Nephron (organoid): ENCODE measurements around the gene CPE.

ENCODE experiments used
- H3K27ac Mint-ChIP-seq, 3 experiments: 2 replicates each; pipeline ENCODE4 v1.8.0; 2020; ENCODE audit warnings: mixed read lengths in 3 of 3, mild to moderate bottlenecking in 2 of 3, moderate library complexity in 1 of 3
- H3K27me3 Mint-ChIP-seq: 2 replicates; pipeline ENCODE4 v1.8.0; 2021; ENCODE audit warnings: low read depth, mild to moderate bottlenecking, moderate library complexity, mixed read lengths
- H3K36me3 Mint-ChIP-seq: 2 replicates; pipeline ENCODE4 v1.8.0; 2020; ENCODE audit warnings: low read depth, mixed read lengths
- H3K4me1 Mint-ChIP-seq: 2 replicates; pipeline ENCODE4 v1.8.0; 2020; ENCODE audit warnings: mixed read lengths
- H3K4me3 Mint-ChIP-seq, 3 experiments: 2 replicates each; pipeline ENCODE4 v1.8.0; 2020; ENCODE audit warnings: mild to moderate bottlenecking in 3 of 3, mixed read lengths in 3 of 3, moderate library complexity in 2 of 3
- H3K9me3 Mint-ChIP-seq: 2 replicates; pipeline ENCODE4 v1.8.0; 2020; ENCODE audit warnings: mixed read lengths
- TF ChIP-seq, protein P1 (sequence below), 3 experiments: fragments of 200-600 bp; sonication (generic); IDR thresholded peaks; one replicate each; pipeline ENCODE4 v1.5.0; 2021; ENCODE audit warnings: antibody characterized with exemption in 3 of 3; ENCODE audit not compliant: unreplicated experiment in 3 of 3

CPE gene

DNA sequence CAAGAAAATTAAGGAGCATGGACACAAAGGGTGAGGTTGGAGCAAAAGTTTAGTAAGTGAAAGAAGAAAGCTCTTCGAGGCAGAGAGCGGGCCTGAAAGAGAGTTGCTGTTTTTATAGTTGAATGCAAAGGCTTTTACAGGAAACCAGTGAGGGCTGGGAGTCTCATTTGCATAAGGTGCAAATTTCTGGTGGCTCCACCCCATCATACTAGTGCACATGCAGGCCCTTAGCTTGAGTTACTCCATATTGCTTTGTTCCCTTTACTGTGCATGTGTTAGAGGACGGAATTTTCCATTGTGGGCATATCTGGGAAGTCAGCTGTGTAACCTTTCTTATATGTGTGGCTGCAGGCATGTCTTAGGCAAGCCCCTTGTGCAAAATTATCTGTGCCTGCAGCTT lies 48.0 kb downstream of the CPE start:
- Mint-ChIP-seq H3K27ac (no peak overlapping the region), H3K4me1 (no peaks in the 10 kb centered on the region), H3K27me3 (no peaks in the 10 kb centered on the region), H3K4me3 (no peak overlapping the region), H3K36me3 (peaks cover 18% of the 10 kb centered on the region), H3K9me3 (peaks cover 12% of the 10 kb centered on the region)
- TF ChIP-seq, protein P1, sequence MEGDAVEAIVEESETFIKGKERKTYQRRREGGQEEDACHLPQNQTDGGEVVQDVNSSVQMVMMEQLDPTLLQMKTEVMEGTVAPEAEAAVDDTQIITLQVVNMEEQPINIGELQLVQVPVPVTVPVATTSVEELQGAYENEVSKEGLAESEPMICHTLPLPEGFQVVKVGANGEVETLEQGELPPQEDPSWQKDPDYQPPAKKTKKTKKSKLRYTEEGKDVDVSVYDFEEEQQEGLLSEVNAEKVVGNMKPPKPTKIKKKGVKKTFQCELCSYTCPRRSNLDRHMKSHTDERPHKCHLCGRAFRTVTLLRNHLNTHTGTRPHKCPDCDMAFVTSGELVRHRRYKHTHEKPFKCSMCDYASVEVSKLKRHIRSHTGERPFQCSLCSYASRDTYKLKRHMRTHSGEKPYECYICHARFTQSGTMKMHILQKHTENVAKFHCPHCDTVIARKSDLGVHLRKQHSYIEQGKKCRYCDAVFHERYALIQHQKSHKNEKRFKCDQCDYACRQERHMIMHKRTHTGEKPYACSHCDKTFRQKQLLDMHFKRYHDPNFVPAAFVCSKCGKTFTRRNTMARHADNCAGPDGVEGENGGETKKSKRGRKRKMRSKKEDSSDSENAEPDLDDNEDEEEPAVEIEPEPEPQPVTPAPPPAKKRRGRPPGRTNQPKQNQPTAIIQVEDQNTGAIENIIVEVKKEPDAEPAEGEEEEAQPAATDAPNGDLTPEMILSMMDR (IDR thresholded peaks at IDR 0.05; ENCODE audit: unreplicated experiment in 3 of 3), result no peak

DNA sequence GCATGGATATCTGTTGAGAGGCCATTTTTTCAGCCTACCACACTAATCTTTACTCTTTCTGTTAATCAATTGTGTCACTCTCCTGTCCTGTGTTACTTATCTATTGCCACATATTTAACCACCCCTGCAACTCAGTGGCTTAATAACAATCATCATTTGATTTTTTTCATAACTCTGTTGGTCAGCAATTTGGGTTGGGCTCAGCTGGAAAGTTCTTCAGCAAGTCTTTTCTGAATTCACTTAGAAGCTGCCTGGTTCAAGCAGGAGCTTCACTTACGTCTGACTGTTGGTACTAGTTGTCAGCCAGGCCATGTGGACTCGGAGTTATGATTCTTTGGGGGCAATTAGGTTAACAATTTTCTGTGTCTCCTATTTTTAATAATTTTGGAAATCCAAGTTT lies 50.1 kb downstream of the CPE start:
- Mint-ChIP-seq H3K27me3 (no peaks in the 10 kb centered on the region), H3K9me3 (peaks cover 12% of the 10 kb centered on the region), H3K4me3 (no peak overlapping the region), H3K36me3 (peaks cover 18% of the 10 kb centered on the region), H3K4me1 (no peaks in the 10 kb centered on the region), H3K27ac (no peak overlapping the region)
- TF ChIP-seq, protein P1 (IDR thresholded peaks at IDR 0.05; ENCODE audit: unreplicated experiment in 3 of 3), result no peak

DNA sequence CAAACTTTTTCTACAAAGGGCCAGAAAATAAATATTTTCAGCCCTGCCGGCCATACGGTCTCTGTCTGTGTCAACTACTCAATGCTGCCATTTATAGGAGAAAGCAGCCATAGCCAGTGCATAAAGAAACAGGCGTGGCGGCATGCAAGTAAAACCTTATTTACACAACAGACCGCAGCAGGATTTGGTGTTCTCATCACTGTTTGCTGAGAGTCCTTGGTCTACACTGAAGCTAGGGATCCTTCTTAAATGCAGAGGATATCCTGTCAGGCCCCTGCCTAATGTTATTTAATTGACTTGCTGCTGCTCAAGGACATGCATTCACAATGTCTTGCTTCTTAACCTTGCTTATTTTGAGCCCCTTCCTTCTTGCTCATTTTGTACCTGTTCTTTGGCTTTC lies 54.7 kb downstream of the CPE start:
- H3K36me3 Mint-ChIP-seq, result peaks cover 6% of the 10 kb centered on the region
- H3K4me1 Mint-ChIP-seq, result no peaks in the 10 kb centered on the region
- H3K27ac Mint-ChIP-seq, result no peak overlapping the region
- no peak overlapping the region for H3K4me3 Mint-ChIP-seq
- H3K9me3 Mint-ChIP-seq, result peaks cover 7% of the 10 kb centered on the region
- TF ChIP-seq, protein P1 (IDR thresholded peaks at IDR 0.05; ENCODE audit: unreplicated experiment in 3 of 3), result no peak
- no peaks in the 10 kb centered on the region for H3K27me3 Mint-ChIP-seq

DNA sequence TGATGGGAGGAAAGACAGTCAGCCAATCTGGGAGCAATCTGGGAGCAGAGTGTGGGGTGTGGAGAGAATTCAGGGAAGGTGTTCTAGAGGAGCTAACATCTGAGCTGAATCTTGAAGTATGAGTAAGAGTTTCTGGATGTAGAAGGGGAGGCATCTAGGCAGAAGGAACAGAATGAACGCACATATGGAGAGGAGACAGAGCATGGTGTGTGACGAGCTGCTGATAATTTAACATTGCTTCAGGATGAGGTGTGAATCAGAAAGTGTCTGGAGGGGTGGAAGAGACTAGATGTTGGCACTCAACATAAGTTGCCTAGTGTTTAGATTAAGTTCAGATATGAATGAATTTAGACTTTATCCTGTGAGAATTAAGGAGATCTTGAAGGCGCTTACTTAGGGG lies 58.9 kb downstream of the CPE start:
- Mint-ChIP-seq H3K27ac (no peak overlapping the region), H3K9me3 (no peaks in the 10 kb centered on the region), H3K4me3 (no peak overlapping the region), H3K4me1 (peaks cover 13% of the 10 kb centered on the region), H3K27me3 (no peaks in the 10 kb centered on the region), H3K36me3 (no peaks in the 10 kb centered on the region)
- TF ChIP-seq, protein P1 (IDR thresholded peaks at IDR 0.05; ENCODE audit: unreplicated experiment in 3 of 3), result no peak

DNA sequence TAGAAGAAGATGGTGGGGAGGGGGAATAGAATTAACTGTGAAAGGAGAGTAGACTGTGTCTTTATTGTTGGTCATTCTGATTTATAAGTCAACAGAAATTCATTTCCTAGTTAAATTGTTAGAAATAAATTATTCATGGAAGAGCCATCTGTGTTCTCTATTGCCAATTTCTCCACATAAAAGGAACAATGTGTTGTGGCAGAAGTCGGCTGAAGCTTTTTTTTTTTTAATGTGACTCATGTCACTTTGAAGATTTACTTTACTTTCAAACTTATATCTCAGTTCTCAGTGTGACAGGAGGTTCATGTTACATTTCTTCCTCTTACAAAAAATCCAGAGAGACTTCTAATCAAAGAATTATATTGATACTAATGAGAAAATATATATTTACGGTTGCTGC lies 60.5 kb downstream of the CPE start:
- Mint-ChIP-seq H3K36me3 (no peaks in the 10 kb centered on the region), H3K9me3 (no peaks in the 10 kb centered on the region), H3K4me3 (no peak overlapping the region), H3K27me3 (no peaks in the 10 kb centered on the region), H3K4me1 (peaks cover 13% of the 10 kb centered on the region), H3K27ac (no peak overlapping the region)
- TF ChIP-seq, protein P1 (IDR thresholded peaks at IDR 0.05; ENCODE audit: unreplicated experiment in 3 of 3), result no peak

DNA sequence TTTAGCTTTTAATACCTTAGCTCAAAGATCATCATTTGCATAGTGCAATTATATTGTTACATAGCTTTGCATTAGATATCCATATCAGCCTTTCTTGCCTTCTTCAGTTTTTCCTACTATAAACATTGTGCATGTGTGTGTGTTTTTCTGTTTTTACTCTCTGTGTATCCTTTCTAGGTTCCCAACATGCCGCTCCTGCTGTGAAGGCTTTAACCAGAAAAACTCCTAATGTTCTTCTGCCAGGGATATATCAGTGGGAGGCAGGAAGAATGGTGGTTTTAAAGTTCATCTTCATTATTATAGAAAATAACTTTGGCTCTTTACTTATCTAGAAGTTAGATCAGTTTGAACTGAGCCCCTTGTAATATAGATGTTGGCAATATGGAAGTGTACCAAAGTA lies 61.2 kb downstream of the CPE start:
- peak overlapping the region in 2 of 3 experiments; percentile 59 to 68 for H3K27ac Mint-ChIP-seq
- H3K4me1 Mint-ChIP-seq, result peaks cover 13% of the 10 kb centered on the region
- no peaks in the 10 kb centered on the region for H3K9me3 Mint-ChIP-seq
- TF ChIP-seq, protein P1 (IDR thresholded peaks at IDR 0.05; ENCODE audit: unreplicated experiment in 3 of 3), result no peak
- no peaks in the 10 kb centered on the region for H3K36me3 Mint-ChIP-seq
- H3K27me3 Mint-ChIP-seq, result no peaks in the 10 kb centered on the region
- H3K4me3 Mint-ChIP-seq, result peak overlapping the region in 1 of 3 experiments; percentile 7
